Prostate gland (tissue), 2 donors: ENCODE measurements around the gene ZNF423. TPM values are rescaled to one million over a fixed set of nuclear protein-coding genes. Genes with fewer than 3 reads are reported as not detected.

Source experiments
- DNase-seq: peaks from one replicate; pipeline ENCODE4 v3.0.0-alpha.2; 2019; ENCODE audit warnings: low spot score
- H3K27ac ChIP-seq, 2 donors: fragments of 200-600 bp; sonication (generic); 2 replicates each; pipeline ENCODE4 v1.5.1; 2017 to 2019
- H3K27me3 ChIP-seq: fragments of 200-600 bp; sonication (generic); replicated peaks from 2 replicates; pipeline ENCODE4 v1.5.1; 2019; ENCODE audit not compliant: insufficient read depth
- H3K36me3 ChIP-seq, 2 donors: fragments of 200-600 bp; sonication (generic); 1 replicate in 1 of 2; 2 replicates in 1 of 2; pipeline versions ENCODE4 v1.5.1 to v1.8.1; 2017 to 2019
- H3K4me1 ChIP-seq: fragments of 200-600 bp; sonication (generic); replicated peaks from 2 replicates; pipeline ENCODE4 v1.5.1; 2019
- H3K4me3 ChIP-seq, 2 donors: fragments of 200-600 bp; sonication (generic); 2 replicates each; pipeline ENCODE4 v1.5.1; 2017 to 2019
- H3K9me3 ChIP-seq: fragments of 200-600 bp; sonication (generic); 2 replicates; pipeline ENCODE4 v1.5.1; 2017
- POLR2A ChIP-seq: fragments of 450-650 bp; IDR thresholded peaks from one replicate; pipeline ENCODE4 v1.6.1; 2016; ENCODE audit warnings: antibody characterized with exemption, mild to moderate bottlenecking
- POLR2AphosphoS5 ChIP-seq: sonication (generic); formaldehyde crosslinking; IDR thresholded peaks from one replicate; pipeline ENCODE4 v1.6.1; 2017; ENCODE audit warnings: antibody characterized with exemption
- WGBS: methylation state at CpG from one replicate; pipeline ENCODE4 v1.1.5; 2018; 5-methylcytosine and 5-hydroxymethylcytosine counted together
- intact Hi-C: fragments of 100-400 bp; cut with DNase I; formaldehyde crosslinking; loops from one replicate; pipeline ENCODE4 v1.14.2; 2022
- total RNA-seq, 2 donors: library from RNA; depleted of rRNA; stranded (reverse); fragments of >200 nt; gene quantifications; one replicate each; pipeline ENCODE4 v1.1.0, GENCODE V29; 2016
- TF ChIP-seq, protein P1 (sequence below), 4 experiments: fragments of 200-600 bp in 2 of 4; fragments of 450-650 bp in 2 of 4; sonication (generic) in 2 of 4; IDR thresholded peaks; 1 replicate in 3 of 4; 2 replicates in 1 of 4; pipeline ENCODE4 v1.5.1; 2016 to 2019; ENCODE audit warnings: antibody characterized with exemption in 4 of 4, mild to moderate bottlenecking in 2 of 4, moderate library complexity in 2 of 4

ZNF423 gene
- total RNA-seq, 2 donors from 2014 or later: 6.1 to 22.7 TPM

DNA sequence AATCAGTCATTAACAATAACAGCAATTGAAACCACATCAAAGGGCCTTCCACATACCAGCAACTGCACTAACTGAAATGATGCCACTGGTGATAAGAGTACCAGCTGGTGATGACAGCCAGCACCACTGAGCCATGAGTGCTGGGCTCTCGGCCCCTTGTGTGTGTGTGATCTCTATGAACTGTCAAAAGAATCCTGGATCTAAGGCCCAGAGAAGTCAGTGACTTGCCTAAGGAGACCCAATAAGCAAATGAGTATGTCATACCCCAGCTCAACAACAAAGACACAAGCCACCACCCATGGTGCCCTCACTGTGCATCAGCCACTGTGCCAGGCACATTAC is 220.9 kb downstream of the ZNF423 start:
- TF ChIP-seq, protein P1, sequence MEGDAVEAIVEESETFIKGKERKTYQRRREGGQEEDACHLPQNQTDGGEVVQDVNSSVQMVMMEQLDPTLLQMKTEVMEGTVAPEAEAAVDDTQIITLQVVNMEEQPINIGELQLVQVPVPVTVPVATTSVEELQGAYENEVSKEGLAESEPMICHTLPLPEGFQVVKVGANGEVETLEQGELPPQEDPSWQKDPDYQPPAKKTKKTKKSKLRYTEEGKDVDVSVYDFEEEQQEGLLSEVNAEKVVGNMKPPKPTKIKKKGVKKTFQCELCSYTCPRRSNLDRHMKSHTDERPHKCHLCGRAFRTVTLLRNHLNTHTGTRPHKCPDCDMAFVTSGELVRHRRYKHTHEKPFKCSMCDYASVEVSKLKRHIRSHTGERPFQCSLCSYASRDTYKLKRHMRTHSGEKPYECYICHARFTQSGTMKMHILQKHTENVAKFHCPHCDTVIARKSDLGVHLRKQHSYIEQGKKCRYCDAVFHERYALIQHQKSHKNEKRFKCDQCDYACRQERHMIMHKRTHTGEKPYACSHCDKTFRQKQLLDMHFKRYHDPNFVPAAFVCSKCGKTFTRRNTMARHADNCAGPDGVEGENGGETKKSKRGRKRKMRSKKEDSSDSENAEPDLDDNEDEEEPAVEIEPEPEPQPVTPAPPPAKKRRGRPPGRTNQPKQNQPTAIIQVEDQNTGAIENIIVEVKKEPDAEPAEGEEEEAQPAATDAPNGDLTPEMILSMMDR (IDR thresholded peaks at IDR 0.05): no peak
- TF ChIP-seq POLR2A (no peak), POLR2AphosphoS5 (no peak)
- 65% methylated on average over 1 of the region's 1 CpG for WGBS
- DNase-seq: no peak

GRCh38 chr16:49634235-49635008 is 221.5 kb downstream of the ZNF423 start:
- Histone ChIP-seq H3K4me1 (no peaks in the 10 kb centered on the region), H3K27ac (no peak overlapping the region), H3K27me3 (no peaks in the 10 kb centered on the region), H3K4me3 (no peak overlapping the region), H3K36me3 (no peaks in the 10 kb centered on the region), H3K9me3 (no peaks in the 10 kb centered on the region)
- intact Hi-C loops: no loop called here
- TF ChIP-seq, protein P1 (IDR thresholded peaks at IDR 0.05): no peak
- TF ChIP-seq POLR2AphosphoS5: no peak
- TF ChIP-seq POLR2A: no peak
- DNase-seq: no peak
- 91% methylated on average over 10 of the region's 10 CpGs for WGBS

More for the DNA sequence above, 220.9 kb downstream of the ZNF423 start:
- Histone ChIP-seq H3K27me3 (no peaks in the 10 kb centered on the region), H3K4me1 (no peaks in the 10 kb centered on the region), H3K4me3 (no peak overlapping the region), H3K9me3 (no peaks in the 10 kb centered on the region), H3K27ac (no peak overlapping the region), H3K36me3 (no peaks in the 10 kb centered on the region)
- intact Hi-C loops: no loop called here

GRCh38 chr16:49632795-49633184 is 223.1 kb downstream of the ZNF423 start:
- no peak overlapping the region for H3K27ac ChIP-seq
- no peaks in the 10 kb centered on the region for H3K36me3 ChIP-seq
- no peak overlapping the region for H3K4me3 ChIP-seq
- no peaks in the 10 kb centered on the region for H3K4me1 ChIP-seq
- 90% methylated on average over 4 of the region's 4 CpGs for WGBS
- no peak for DNase-seq
- no peaks in the 10 kb centered on the region for H3K9me3 ChIP-seq
- TF ChIP-seq, protein P1 (IDR thresholded peaks at IDR 0.05): no peak
- TF ChIP-seq POLR2AphosphoS5: no peak
- no peak for TF ChIP-seq POLR2A
- H3K27me3 ChIP-seq: no peaks in the 10 kb centered on the region
- intact Hi-C loops: no loop called here

DNA sequence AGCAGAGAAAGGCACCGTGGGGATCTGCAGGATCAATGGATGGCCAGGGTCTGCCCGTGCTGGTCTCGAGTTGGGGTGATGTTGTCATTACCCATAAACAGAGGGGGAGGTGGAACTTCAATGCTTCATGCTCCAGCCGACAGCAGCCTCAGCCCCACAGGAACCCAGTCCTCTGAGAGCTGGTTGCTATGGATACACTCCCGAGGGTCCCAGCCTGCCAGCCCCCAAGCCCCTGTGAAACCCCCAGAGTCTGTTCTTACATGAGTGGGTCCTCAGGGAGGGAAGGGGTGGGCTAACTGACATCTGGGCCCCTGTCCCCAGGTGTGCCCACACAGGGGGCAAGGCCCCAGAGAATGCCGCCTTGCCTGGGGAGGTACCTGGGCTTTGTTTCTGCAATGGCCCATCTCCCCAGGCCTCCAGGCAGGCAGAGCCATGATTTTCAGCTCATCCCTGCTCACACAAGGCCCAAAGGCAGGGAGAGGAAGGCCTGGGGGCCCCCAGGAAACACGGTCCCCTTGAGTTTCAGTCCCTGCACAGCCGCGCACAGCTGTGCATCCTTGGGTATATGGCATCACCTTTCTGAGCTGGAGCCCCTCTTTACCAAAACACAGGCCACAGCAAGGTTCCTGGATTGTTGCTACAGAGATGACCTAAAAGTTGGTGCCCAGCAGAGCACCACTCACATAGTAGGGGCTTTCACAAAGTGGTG is 223.7 kb downstream of the ZNF423 start:
- WGBS: 84% methylated on average over 9 of the region's 9 CpGs
- H3K4me1 ChIP-seq: no peaks in the 10 kb centered on the region

More for the DNA sequence above, 223.7 kb downstream of the ZNF423 start:
- Histone ChIP-seq H3K36me3 (no peaks in the 10 kb centered on the region), H3K4me3 (no peak overlapping the region), H3K27me3 (no peaks in the 10 kb centered on the region), H3K27ac (no peak overlapping the region), H3K9me3 (no peaks in the 10 kb centered on the region)
- TF ChIP-seq, protein P1 (IDR thresholded peaks at IDR 0.05): no peak
- TF ChIP-seq POLR2A (no peak), POLR2AphosphoS5 (no peak)
- no peak for DNase-seq
- intact Hi-C loops: no loop called here
